Measurements from ENCODE around the gene UBASH3B.

GRCh38 chr11:122822241-122822640 lies 166.7 kb downstream of the UBASH3B start:
- TF ChIP-seq CTCF (IDR thresholded peaks at IDR 0.05) = no peak
- no peak for TF ChIP-seq ZFX (IDR thresholded peaks at IDR 0.05; ENCODE audit: borderline replicate concordance)
